T-helper 1 cell treated with Interleukin-12 subunit alpha and Interleukin-12 subunit beta and Interleukin-4 antibody, amounts not matched to agents 30 μg/mL and 1 μg/mL, for 36 hours (primary cell): Measurements from ENCODE around the gene DHRS12.

Experiments
- H3K27ac Mint-ChIP-seq: one replicate; pipeline ENCODE4 v1.8.0; 2021; ENCODE audit warnings: mild to moderate bottlenecking, mixed read lengths
- H3K27me3 Mint-ChIP-seq: one replicate; pipeline ENCODE4 v1.8.0; 2021; ENCODE audit warnings: low read depth, mixed read lengths
- H3K36me3 Mint-ChIP-seq: one replicate; pipeline ENCODE4 v1.8.0; 2021; ENCODE audit warnings: low read depth, mixed read lengths
- H3K4me1 Mint-ChIP-seq: one replicate; pipeline ENCODE4 v1.8.0; 2021; ENCODE audit warnings: low read depth, mixed read lengths
- H3K4me3 Mint-ChIP-seq: one replicate; pipeline ENCODE4 v1.8.0; 2021; ENCODE audit warnings: mild to moderate bottlenecking, moderate library complexity, mixed read lengths
- H3K9me3 Mint-ChIP-seq: one replicate; pipeline ENCODE4 v1.8.0; 2021; ENCODE audit warnings: mixed read lengths

The DHRS12 gene

GRCh38 chr13:51771418-51772104 lies 32.4 kb downstream of the DHRS12 start:
- Mint-ChIP-seq H3K9me3 (no peaks in the 10 kb centered on the region), H3K36me3 (no peaks in the 10 kb centered on the region), H3K27me3 (no peaks in the 10 kb centered on the region), H3K4me1 (peaks cover 1% of the 10 kb centered on the region), H3K4me3 (no peak overlapping the region), H3K27ac (no peak overlapping the region)

GRCh38 chr13:51770681-51771417 lies 33.1 kb downstream of the DHRS12 start:
- Mint-ChIP-seq H3K9me3 (no peaks in the 10 kb centered on the region), H3K4me3 (no peak overlapping the region), H3K4me1 (peaks cover 5% of the 10 kb centered on the region), H3K27ac (no peak overlapping the region), H3K36me3 (no peaks in the 10 kb centered on the region), H3K27me3 (no peaks in the 10 kb centered on the region)

GRCh38 chr13:51770160-51770559 lies 33.8 kb downstream of the DHRS12 start:
- Mint-ChIP-seq H3K36me3 (no peaks in the 10 kb centered on the region), H3K9me3 (no peaks in the 10 kb centered on the region), H3K27me3 (no peaks in the 10 kb centered on the region), H3K4me3 (no peak overlapping the region), H3K27ac (no peak overlapping the region), H3K4me1 (peaks cover 10% of the 10 kb centered on the region)

GRCh38 chr13:51769455-51770127 lies 34.4 kb downstream of the DHRS12 start:
- Mint-ChIP-seq H3K27ac (no peak overlapping the region), H3K27me3 (no peaks in the 10 kb centered on the region)

GRCh38 chr13:51768976-51769375 lies 35.0 kb downstream of the DHRS12 start:
- Mint-ChIP-seq H3K4me3 (no peak overlapping the region), H3K27me3 (no peaks in the 10 kb centered on the region), H3K27ac (no peak overlapping the region), H3K9me3 (no peaks in the 10 kb centered on the region), H3K4me1 (peaks cover 21% of the 10 kb centered on the region), H3K36me3 (no peaks in the 10 kb centered on the region)

More at GRCh38 chr13:51769455-51770127, 34.4 kb downstream of the DHRS12 start:
- no peak overlapping the region for H3K4me3 Mint-ChIP-seq
- no peaks in the 10 kb centered on the region for H3K36me3 Mint-ChIP-seq
- peaks cover 16% of the 10 kb centered on the region for H3K4me1 Mint-ChIP-seq
- no peaks in the 10 kb centered on the region for H3K9me3 Mint-ChIP-seq

GRCh38 chr13:51768378-51768921 lies 35.5 kb downstream of the DHRS12 start:
- H3K27ac Mint-ChIP-seq: no peak overlapping the region
- no peaks in the 10 kb centered on the region for H3K27me3 Mint-ChIP-seq
- no peaks in the 10 kb centered on the region for H3K36me3 Mint-ChIP-seq
- H3K4me1 Mint-ChIP-seq: peaks cover 23% of the 10 kb centered on the region
- H3K9me3 Mint-ChIP-seq: no peaks in the 10 kb centered on the region
- no peak overlapping the region for H3K4me3 Mint-ChIP-seq

DNA sequence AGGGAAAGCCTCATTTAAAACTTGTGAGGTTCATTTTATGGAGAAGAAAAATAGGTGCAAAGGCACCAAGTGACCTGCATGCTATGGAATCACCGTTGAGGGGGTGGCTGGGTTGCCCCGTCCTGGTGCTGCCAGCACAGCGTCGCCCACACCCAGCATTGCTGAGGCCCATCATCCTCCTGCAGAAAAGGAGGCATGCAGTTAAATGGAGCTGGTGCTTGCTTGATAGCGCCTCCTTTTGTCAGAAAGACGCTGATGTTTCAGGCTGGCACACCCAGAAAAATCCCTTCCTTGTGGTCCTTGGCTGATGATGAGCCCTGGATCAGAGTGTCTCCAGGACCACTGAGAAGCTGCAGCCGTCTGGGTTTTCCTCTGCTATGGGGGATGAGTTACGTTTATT lies 36.9 kb downstream of the DHRS12 start:
- Mint-ChIP-seq H3K27ac (no peak overlapping the region), H3K4me3 (no peak overlapping the region), H3K27me3 (no peaks in the 10 kb centered on the region), H3K36me3 (peaks cover 3% of the 10 kb centered on the region), H3K4me1 (peaks cover 26% of the 10 kb centered on the region), H3K9me3 (no peaks in the 10 kb centered on the region)

DNA sequence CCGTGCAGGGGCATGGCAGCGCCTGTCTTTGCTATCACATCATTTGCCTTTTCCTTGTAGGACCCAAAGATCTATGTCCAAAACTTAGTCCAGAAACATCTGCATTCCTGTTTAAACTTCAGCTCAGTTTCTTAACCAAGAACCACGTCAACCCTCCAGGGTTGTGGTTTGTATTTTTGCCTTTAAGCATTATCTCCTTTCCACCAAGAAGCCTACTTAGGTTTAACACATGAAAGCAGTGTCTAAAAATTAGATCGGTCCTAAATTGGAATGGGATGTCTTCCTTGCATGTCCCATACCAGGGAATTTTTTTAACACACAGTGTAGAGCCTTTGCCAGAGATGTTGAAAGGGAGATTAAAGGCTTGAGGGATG lies 38.8 kb downstream of the DHRS12 start:
- peaks cover 5% of the 10 kb centered on the region for H3K36me3 Mint-ChIP-seq
- H3K9me3 Mint-ChIP-seq: no peaks in the 10 kb centered on the region
- peak overlapping the region; percentile 93 for H3K27ac Mint-ChIP-seq
- peak overlapping the region; percentile 70 for H3K4me3 Mint-ChIP-seq
- no peaks in the 10 kb centered on the region for H3K27me3 Mint-ChIP-seq
- H3K4me1 Mint-ChIP-seq: peaks cover 26% of the 10 kb centered on the region

- Mint-ChIP-seq H3K4me3 (peak overlapping the region; percentile 75), H3K27ac (peak overlapping the region; percentile 93), H3K36me3 (peaks cover 8% of the 10 kb centered on the region), H3K9me3 (no peaks in the 10 kb centered on the region), H3K4me1 (peaks cover 27% of the 10 kb centered on the region), H3K27me3 (no peaks in the 10 kb centered on the region)
Observed at GRCh38 chr13:51764184-51765141, 39.5 kb downstream of the DHRS12 start.

DNA sequence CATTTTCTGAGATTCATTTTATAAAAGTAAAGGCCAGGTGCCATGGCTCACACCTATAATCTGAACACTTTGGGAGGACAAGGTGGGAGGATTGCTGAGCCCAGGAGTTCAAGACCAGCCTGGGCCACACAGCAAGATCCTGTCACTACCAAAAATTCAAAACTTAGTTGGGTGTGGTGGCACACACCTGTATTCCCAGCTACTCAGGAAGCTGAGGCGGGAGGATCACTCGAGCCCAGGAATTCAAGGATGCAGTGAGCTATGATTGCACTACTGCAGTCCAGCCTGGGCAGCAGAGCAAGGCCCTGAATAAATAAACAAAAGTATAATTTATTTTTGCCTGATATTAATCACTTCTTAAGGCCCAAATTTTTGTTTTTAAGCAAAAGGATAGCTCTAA lies 40.5 kb downstream of the DHRS12 start:
- H3K36me3 Mint-ChIP-seq: peaks cover 8% of the 10 kb centered on the region
- H3K27ac Mint-ChIP-seq: no peak overlapping the region
- no peaks in the 10 kb centered on the region for H3K9me3 Mint-ChIP-seq
- H3K27me3 Mint-ChIP-seq: no peaks in the 10 kb centered on the region
- no peak overlapping the region for H3K4me3 Mint-ChIP-seq
- H3K4me1 Mint-ChIP-seq: peaks cover 27% of the 10 kb centered on the region

DNA sequence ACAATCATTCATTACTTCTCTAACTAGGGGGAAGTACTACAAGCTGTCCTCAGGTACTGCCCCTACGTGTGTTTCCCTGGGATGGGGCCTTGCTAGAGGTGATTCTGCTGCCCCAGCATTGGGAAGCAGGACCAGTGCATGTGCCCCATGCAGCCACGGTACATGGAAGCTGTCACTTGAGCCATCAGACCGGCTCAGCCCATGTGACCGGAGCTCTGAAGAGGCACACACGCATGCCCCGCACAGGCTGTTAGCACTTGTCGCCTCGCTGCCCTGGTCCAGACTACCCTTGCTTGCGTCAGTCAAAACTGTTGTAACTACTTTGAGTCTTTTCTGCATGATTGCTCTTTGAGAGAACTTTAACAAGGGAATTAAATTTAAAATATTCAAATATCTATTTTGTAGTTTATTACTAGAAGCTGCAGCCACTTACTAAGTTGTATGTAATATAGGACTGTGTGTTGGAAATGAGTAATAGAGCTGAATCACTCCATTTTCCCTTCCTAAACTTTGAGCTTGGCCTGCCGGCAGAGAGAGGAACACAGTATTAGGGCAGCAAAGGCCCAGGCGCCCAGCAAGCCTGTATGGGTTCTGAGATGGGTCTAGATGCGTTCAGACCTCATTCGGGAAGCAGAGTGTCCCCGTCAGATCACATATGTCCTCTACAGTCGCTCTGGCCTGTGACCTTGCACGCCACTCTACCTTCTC lies 42.2 kb downstream of the DHRS12 start:
- H3K36me3 Mint-ChIP-seq: peaks cover 10% of the 10 kb centered on the region
- H3K4me3 Mint-ChIP-seq: no peak overlapping the region
- H3K27me3 Mint-ChIP-seq: no peaks in the 10 kb centered on the region
- H3K9me3 Mint-ChIP-seq: no peaks in the 10 kb centered on the region
- no peak overlapping the region for H3K27ac Mint-ChIP-seq
- H3K4me1 Mint-ChIP-seq: peaks cover 27% of the 10 kb centered on the region

GRCh38 chr13:51760592-51760991 lies 43.4 kb downstream of the DHRS12 start:
- Mint-ChIP-seq H3K9me3 (no peaks in the 10 kb centered on the region), H3K36me3 (peaks cover 10% of the 10 kb centered on the region)

DNA sequence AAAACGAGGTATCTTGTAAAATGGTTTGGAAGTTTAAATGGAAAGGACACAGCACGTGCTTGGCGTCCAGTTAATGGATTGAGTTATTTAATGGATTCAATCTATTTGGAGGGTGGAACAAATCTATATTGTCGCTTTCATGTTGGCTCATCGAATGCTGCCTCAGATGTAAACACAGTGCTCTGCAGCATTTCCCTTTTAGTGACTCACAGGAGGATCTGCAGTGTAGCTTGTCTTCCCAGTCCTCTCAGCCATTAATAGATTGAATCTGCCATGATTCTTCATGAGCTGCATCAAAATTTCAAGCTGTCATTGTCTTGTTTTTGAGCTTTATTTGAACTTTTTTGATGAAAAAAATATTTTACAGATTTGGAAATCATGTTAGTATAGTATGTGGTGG lies 44.7 kb downstream of the DHRS12 start:
- Mint-ChIP-seq H3K9me3 (no peaks in the 10 kb centered on the region), H3K4me3 (no peak overlapping the region), H3K4me1 (peaks cover 9% of the 10 kb centered on the region), H3K27me3 (no peaks in the 10 kb centered on the region), H3K27ac (no peak overlapping the region), H3K36me3 (peaks cover 15% of the 10 kb centered on the region)

More at GRCh38 chr13:51760592-51760991, 43.4 kb downstream of the DHRS12 start:
- Mint-ChIP-seq H3K27ac (no peak overlapping the region), H3K4me1 (peaks cover 21% of the 10 kb centered on the region), H3K27me3 (no peaks in the 10 kb centered on the region), H3K4me3 (no peak overlapping the region)
